Tibial nerve (tissue), 4 donors: Measurements from ENCODE around the gene TRPM2.

Experiments
- EP300 ChIP-seq, 2 donors: sonication (generic); formaldehyde crosslinking; IDR thresholded peaks; one replicate each; pipeline ENCODE4 v1.6.1; 2017; ENCODE audit warnings: antibody characterized with exemption in 2 of 2, mild to moderate bottlenecking in 1 of 2
- POLR2A ChIP-seq, 2 donors: fragments of 450-650 bp; IDR thresholded peaks; one replicate each; pipeline ENCODE4 v1.6.1; 2017; ENCODE audit warnings: antibody characterized with exemption in 2 of 2, mild to moderate bottlenecking in 2 of 2, moderate library complexity in 2 of 2
- TF ChIP-seq, protein P1 (sequence below), 5 experiments: fragments of 200-600 bp in 3 of 5; fragments of 450-650 bp in 2 of 5; sonication (generic) in 3 of 5; IDR thresholded peaks; one replicate each; pipeline ENCODE4 v1.5.1; 2016 to 2019; ENCODE audit warnings: antibody characterized with exemption in 5 of 5, mild to moderate bottlenecking in 3 of 5, moderate library complexity in 2 of 5

- no peak for TF ChIP-seq POLR2A (IDR thresholded peaks at IDR 0.05)
- TF ChIP-seq, protein P1, sequence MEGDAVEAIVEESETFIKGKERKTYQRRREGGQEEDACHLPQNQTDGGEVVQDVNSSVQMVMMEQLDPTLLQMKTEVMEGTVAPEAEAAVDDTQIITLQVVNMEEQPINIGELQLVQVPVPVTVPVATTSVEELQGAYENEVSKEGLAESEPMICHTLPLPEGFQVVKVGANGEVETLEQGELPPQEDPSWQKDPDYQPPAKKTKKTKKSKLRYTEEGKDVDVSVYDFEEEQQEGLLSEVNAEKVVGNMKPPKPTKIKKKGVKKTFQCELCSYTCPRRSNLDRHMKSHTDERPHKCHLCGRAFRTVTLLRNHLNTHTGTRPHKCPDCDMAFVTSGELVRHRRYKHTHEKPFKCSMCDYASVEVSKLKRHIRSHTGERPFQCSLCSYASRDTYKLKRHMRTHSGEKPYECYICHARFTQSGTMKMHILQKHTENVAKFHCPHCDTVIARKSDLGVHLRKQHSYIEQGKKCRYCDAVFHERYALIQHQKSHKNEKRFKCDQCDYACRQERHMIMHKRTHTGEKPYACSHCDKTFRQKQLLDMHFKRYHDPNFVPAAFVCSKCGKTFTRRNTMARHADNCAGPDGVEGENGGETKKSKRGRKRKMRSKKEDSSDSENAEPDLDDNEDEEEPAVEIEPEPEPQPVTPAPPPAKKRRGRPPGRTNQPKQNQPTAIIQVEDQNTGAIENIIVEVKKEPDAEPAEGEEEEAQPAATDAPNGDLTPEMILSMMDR (IDR thresholded peaks at IDR 0.05), result no peak
- no peak for TF ChIP-seq EP300 (IDR thresholded peaks at IDR 0.05)
Observed at GRCh38 chr21:44327603-44327974, 25.8 kb upstream of the TRPM2 start.
